Measurements from ENCODE around the gene ANTXRL.
"Not testable (repeated sequence)": the region's sequence is repeated elsewhere in the genome, so short reads cannot be mapped to it uniquely, and the experiment has no call there.

GRCh38 chr10:46379233-46379848, 92.5 kb downstream of the ANTXRL start:
- not testable (repeated sequence) for TF ChIP-seq EP300 (conservative IDR thresholded peaks at IDR 0.05; ENCODE audit: poor library complexity, severe bottlenecking); EZH2 (IDR thresholded peaks at IDR 0.05; ENCODE audit: borderline replicate concordance, insufficient read depth, low read length, poor library complexity, severe bottlenecking)
- TF ChIP-seq, protein P1, sequence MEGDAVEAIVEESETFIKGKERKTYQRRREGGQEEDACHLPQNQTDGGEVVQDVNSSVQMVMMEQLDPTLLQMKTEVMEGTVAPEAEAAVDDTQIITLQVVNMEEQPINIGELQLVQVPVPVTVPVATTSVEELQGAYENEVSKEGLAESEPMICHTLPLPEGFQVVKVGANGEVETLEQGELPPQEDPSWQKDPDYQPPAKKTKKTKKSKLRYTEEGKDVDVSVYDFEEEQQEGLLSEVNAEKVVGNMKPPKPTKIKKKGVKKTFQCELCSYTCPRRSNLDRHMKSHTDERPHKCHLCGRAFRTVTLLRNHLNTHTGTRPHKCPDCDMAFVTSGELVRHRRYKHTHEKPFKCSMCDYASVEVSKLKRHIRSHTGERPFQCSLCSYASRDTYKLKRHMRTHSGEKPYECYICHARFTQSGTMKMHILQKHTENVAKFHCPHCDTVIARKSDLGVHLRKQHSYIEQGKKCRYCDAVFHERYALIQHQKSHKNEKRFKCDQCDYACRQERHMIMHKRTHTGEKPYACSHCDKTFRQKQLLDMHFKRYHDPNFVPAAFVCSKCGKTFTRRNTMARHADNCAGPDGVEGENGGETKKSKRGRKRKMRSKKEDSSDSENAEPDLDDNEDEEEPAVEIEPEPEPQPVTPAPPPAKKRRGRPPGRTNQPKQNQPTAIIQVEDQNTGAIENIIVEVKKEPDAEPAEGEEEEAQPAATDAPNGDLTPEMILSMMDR (IDR thresholded peaks at IDR 0.05; ENCODE audit: poor library complexity, severe bottlenecking), result not testable (repeated sequence)

All from neural cell (in vitro differentiated cells).